HepG2 (cell line): ENCODE measurements around the gene ZNF547. TPM values are rescaled to one million over a fixed set of nuclear protein-coding genes. Genes with fewer than 3 reads are reported as not detected.

Experiments
- AHR ChIP-seq: IDR thresholded peaks from 2 replicates; pipeline ENCODE4 v1.6.1; 2018; ENCODE audit warnings: missing genetic modification reagents, missing compliant biosample characterization
- CERS6 ChIP-seq: sonication (generic); formaldehyde crosslinking; IDR thresholded peaks from 2 replicates; pipeline ENCODE4 v1.5.0; 2020; ENCODE audit warnings: missing genetic modification reagents
- DMAP1 ChIP-seq: IDR thresholded peaks from 2 replicates; pipeline ENCODE4 v1.6.1; 2016
- JUNB ChIP-seq: sonication (generic); formaldehyde crosslinking; IDR thresholded peaks from 2 replicates; pipeline ENCODE4 v1.8.0; 2022; ENCODE audit warnings: missing genetic modification reagents, mild to moderate bottlenecking, borderline replicate concordance
- POLR2A ChIP-seq, 2 experiments: IDR thresholded peaks; 2 replicates each; pipeline ENCODE4 v1.6.1; 2011; ENCODE audit warnings: low read depth in 2 of 2, low read length in 2 of 2, mild to moderate bottlenecking in 1 of 2, moderate library complexity in 1 of 2; ENCODE audit not compliant: insufficient read depth in 1 of 2
- SP140L ChIP-seq: sonication (generic); formaldehyde crosslinking; IDR thresholded peaks from 2 replicates; pipeline ENCODE4 v1.4.0; 2020; ENCODE audit warnings: missing genetic modification reagents, borderline replicate concordance
- TBX2 ChIP-seq: sonication (generic); formaldehyde crosslinking; IDR thresholded peaks from 2 replicates; pipeline ENCODE4 v1.5.0; 2020; ENCODE audit warnings: missing genetic modification reagents, mild to moderate bottlenecking, borderline replicate concordance
- ZBTB49 ChIP-seq: sonication (generic); formaldehyde crosslinking; IDR thresholded peaks from 2 replicates; pipeline ENCODE4 v1.4.0; 2020; ENCODE audit warnings: missing genetic modification reagents, borderline replicate concordance
- ZNF143 ChIP-seq: sonication (generic); formaldehyde crosslinking; IDR thresholded peaks from 2 replicates; pipeline ENCODE4 v1.4.0; 2020; ENCODE audit warnings: missing genetic modification reagents
- ZNF513 ChIP-seq: sonication (generic); formaldehyde crosslinking; conservative IDR thresholded peaks from 2 replicates; pipeline ENCODE4 v1.5.0; 2020; ENCODE audit warnings: missing genetic modification reagents
- ZSCAN25 ChIP-seq: sonication (generic); formaldehyde crosslinking; IDR thresholded peaks from 2 replicates; pipeline ENCODE4 v1.8.0; 2022; ENCODE audit warnings: mild to moderate bottlenecking, missing genetic modification reagents
- polyA plus RNA-seq, 8 experiments: library from polyadenylated mRNA; depleted of rRNA in 3 of 8; stranded (reverse) in 7 of 8; unstranded in 1 of 8; fragments of >200 nt; fragmentation: Illumina TruSeq in 4 of 8; extraction: Trizol in 4 of 8; gene quantifications; 2 replicates each; pipeline versions ENCODE4 v1.2.1 to v1.2.3, GENCODE V29; 2011 to 2016; ENCODE audit warnings: low read depth in 4 of 8, missing spikeins in 1 of 8, mixed read lengths in 1 of 8; ENCODE audit not compliant: insufficient read depth in 1 of 8
- total RNA-seq, 5 experiments: library from RNA; depleted of rRNA; stranded (reverse); fragments of >200 nt; fragmentation: Illumina TruSeq; extraction: Trizol; gene quantifications; 2 replicates each; pipeline ENCODE4 v1.2.3, GENCODE V29; 2016; ENCODE audit warnings: low read depth in 1 of 5
- TF ChIP-seq, protein P1 (sequence below): sonication (generic); formaldehyde crosslinking; IDR thresholded peaks from 2 replicates; pipeline ENCODE4 v1.9.0; 2021; ENCODE audit warnings: missing genetic modification reagents, borderline replicate concordance
- TF ChIP-seq, protein P2 (sequence below): sonication (generic); formaldehyde crosslinking; IDR thresholded peaks from 2 replicates; pipeline ENCODE4 v1.5.0; 2020; ENCODE audit warnings: missing genetic modification reagents
- TF ChIP-seq, protein P3 (sequence below): IDR thresholded peaks from 2 replicates; pipeline ENCODE4 v1.6.1; 2016; ENCODE audit warnings: missing biosample characterization, missing genetic modification reagents, low read depth
- TF ChIP-seq, protein P4 (sequence below): sonication (generic); formaldehyde crosslinking; IDR thresholded peaks from 2 replicates; pipeline ENCODE4 v1.4.0; 2020; ENCODE audit warnings: missing genetic modification reagents

Gene ZNF547
- total and polyA plus RNA-seq, 2 of the 13 experiments (the other 11 are each of a cell fraction or from before 2014, with no cell fraction given) = 2.0 to 2.6 TPM

GRCh38 chr19:57406516-57407123 lies 43.3 kb downstream of the ZNF547 start (continued):
- TF ChIP-seq CERS6 (CRISPR knock-in tag) (no peak), TBX2 (CRISPR knock-in tag) (0 out of 2 replicates have a peak, but pooled peaks have one; percentile 22), ZBTB49 (CRISPR knock-in tag) (no peak), DMAP1 (CRISPR knock-in tag) (no peak), ZSCAN25 (no peak), POLR2A (IDR thresholded peaks at IDR 0.05; ENCODE audit: insufficient read depth in 1 of 2, low read depth in 2 of 2, low read length in 2 of 2) (no peak), SP140L (no peak), JUNB (CRISPR knock-in tag) (no peak), AHR (no peak), ZNF513 (CRISPR knock-in tag) (no peak), ZNF143 (CRISPR knock-in tag) (peak; percentile 62; the same call in 1 of the 2 replicates)
- TF ChIP-seq, protein P1, sequence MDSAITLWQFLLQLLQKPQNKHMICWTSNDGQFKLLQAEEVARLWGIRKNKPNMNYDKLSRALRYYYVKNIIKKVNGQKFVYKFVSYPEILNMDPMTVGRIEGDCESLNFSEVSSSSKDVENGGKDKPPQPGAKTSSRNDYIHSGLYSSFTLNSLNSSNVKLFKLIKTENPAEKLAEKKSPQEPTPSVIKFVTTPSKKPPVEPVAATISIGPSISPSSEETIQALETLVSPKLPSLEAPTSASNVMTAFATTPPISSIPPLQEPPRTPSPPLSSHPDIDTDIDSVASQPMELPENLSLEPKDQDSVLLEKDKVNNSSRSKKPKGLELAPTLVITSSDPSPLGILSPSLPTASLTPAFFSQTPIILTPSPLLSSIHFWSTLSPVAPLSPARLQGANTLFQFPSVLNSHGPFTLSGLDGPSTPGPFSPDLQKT (CRISPR knock-in tag) = no peak
- TF ChIP-seq, protein P2, sequence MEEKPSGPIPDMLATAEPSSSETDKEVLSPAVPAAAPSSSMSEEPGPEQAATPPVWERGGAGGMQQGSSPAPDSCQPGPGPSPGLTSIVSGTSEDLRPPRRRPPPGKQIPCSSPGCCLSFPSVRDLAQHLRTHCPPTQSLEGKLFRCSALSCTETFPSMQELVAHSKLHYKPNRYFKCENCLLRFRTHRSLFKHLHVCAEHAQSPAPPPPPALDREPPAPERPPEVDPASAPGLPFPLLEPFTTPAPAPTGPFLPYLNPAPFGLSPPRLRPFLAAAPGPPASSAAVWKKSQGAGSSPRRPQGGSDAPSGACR (CRISPR knock-in tag) = no peak
- TF ChIP-seq, protein P3, sequence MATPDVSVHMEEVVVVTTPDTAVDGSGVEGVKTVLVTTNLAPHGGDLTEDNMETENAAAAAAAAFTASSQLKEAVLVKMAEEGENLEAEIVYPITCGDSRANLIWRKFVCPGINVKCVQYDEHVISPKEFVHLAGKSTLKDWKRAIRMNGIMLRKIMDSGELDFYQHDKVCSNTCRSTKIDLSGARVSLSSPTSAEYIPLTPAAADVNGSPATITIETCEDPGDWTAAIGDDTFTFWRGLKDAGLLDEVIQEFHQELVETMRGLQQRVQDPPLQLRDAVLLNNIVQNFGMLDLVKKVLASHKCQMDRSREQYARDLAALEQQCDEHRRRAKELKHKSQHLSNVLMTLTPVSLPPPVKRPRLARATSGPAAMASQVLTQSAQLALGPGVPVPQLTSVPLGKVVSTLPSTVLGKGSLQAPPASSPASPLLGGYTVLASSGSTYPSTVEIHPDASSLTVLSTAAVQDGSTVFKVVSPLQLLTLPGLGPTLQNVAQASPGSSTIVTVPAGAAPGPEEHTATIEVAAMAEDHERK = no peak
- TF ChIP-seq, protein P4, sequence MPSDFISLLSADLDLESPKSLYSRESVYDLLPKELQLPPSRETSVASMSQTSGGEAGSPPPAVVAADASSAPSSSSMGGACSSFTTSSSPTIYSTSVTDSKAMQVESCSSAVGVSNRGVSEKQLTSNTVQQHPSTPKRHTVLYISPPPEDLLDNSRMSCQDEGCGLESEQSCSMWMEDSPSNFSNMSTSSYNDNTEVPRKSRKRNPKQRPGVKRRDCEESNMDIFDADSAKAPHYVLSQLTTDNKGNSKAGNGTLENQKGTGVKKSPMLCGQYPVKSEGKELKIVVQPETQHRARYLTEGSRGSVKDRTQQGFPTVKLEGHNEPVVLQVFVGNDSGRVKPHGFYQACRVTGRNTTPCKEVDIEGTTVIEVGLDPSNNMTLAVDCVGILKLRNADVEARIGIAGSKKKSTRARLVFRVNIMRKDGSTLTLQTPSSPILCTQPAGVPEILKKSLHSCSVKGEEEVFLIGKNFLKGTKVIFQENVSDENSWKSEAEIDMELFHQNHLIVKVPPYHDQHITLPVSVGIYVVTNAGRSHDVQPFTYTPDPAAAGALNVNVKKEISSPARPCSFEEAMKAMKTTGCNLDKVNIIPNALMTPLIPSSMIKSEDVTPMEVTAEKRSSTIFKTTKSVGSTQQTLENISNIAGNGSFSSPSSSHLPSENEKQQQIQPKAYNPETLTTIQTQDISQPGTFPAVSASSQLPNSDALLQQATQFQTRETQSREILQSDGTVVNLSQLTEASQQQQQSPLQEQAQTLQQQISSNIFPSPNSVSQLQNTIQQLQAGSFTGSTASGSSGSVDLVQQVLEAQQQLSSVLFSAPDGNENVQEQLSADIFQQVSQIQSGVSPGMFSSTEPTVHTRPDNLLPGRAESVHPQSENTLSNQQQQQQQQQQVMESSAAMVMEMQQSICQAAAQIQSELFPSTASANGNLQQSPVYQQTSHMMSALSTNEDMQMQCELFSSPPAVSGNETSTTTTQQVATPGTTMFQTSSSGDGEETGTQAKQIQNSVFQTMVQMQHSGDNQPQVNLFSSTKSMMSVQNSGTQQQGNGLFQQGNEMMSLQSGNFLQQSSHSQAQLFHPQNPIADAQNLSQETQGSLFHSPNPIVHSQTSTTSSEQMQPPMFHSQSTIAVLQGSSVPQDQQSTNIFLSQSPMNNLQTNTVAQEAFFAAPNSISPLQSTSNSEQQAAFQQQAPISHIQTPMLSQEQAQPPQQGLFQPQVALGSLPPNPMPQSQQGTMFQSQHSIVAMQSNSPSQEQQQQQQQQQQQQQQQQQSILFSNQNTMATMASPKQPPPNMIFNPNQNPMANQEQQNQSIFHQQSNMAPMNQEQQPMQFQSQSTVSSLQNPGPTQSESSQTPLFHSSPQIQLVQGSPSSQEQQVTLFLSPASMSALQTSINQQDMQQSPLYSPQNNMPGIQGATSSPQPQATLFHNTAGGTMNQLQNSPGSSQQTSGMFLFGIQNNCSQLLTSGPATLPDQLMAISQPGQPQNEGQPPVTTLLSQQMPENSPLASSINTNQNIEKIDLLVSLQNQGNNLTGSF (CRISPR knock-in tag) = no peak
